ENCODE results near the gene NAB1.

NAB1 gene

DNA sequence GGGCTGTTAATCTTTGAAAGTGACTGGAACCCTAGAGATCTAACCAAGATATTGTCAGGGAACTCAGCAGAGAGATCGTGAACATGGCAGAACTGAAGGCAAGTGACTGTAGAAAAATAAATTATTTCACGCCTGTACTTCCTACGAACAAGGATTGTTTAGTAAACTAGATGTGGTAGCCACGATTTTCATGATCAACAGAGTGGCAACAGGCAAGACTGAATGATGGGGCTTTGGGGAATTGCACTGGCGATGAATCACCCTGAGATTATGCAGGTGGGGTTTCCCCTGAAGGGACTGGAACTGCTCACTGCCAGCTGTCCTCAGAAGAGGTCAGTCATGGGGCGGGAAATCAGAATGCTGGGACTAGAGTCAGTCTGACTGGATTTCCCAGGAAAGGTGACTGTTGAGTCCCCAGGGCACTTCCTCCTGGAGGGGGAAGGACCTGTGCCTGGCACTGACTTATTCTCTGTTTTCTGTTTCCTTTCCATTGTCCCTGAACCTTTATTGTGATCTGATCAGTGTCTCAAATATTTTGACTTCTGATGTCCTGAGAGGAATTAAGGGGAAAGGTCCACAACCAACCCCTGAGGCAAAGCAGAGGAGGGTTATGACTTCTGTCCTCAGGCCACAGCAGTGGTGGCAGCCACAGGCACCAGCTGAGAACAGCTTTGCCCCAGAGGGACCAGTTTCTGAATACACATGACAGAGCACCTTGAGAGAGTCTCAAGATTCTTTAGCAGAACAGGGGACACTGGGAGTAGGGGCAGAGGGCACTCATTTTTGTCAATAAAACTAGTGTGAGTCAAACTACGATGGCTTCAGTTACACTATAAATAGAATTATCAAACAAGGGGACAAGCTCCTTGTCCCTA is 70.0 kb downstream of the NAB1 start:
- no peak overlapping the region for H3K4me3 ChIP-seq (ENCODE audit: low read length)
- no peak overlapping the region for H3K27ac ChIP-seq (ENCODE audit: low read length)
- H3K36me3 ChIP-seq (ENCODE audit: insufficient read depth, low read depth, low read length): no peaks in the 10 kb centered on the region
- H3K9ac ChIP-seq (ENCODE audit: low read depth, low read length): no peak overlapping the region
- no peaks in the 10 kb centered on the region for H3K27me3 ChIP-seq (ENCODE audit: insufficient read depth, low read length)
- no peaks in the 10 kb centered on the region for H3K9me3 ChIP-seq (ENCODE audit: insufficient read depth, low read depth, low read length)
- H3K4me1 ChIP-seq (ENCODE audit: insufficient read depth, low read length): 0 out of 2 replicates have a peak, but pooled peaks cover 4% of the 10 kb centered on the region

DNA sequence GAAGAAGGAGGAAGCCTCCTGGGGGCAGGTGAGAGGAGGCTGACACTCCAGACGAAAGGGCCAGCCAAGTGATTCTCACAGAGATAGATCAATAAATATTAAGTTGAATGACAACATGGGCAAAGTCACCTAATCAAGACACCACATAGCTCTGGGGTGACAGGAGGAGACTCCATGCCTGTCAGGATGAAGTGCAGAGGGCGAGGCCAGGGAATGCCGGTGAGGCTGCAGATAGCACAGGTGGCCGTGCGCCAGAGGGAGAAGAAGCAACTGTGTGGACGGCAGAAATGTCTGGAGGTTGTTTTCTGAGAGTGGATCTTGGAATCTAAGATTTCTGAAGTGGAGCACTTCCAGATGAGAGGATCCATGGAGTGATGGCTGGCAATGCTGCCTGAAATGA is 71.4 kb downstream of the NAB1 start:
- Histone ChIP-seq H3K27me3 (ENCODE audit: insufficient read depth, low read length) (no peaks in the 10 kb centered on the region), H3K27ac (ENCODE audit: low read length) (no peak overlapping the region), H3K36me3 (ENCODE audit: insufficient read depth, low read depth, low read length) (no peaks in the 10 kb centered on the region), H3K4me3 (ENCODE audit: low read length) (no peak overlapping the region), H3K4me1 (ENCODE audit: insufficient read depth, low read length) (0 out of 2 replicates have a peak, but pooled peaks cover 4% of the 10 kb centered on the region), H3K9ac (ENCODE audit: low read depth, low read length) (no peak overlapping the region), H3K9me3 (ENCODE audit: insufficient read depth, low read depth, low read length) (no peaks in the 10 kb centered on the region)

DNA sequence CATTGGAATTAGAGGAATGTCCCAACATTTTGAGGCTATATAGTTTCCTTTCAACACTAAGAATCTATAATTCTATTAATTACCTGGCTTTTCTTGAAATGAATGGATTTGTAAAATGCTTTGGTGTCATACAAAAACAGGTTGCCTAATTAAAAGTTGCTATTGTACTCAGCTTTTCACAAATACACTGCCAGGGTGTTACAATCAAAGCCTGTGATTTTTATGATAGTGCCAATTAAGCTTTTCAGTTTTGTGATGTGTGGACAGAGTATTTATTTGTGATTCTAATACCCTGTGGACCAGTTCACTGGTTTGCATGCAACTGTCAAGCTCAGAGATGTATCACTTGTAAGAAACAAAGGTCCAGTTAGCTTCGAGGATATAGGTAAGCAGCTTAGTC is 71.8 kb downstream of the NAB1 start:
- Histone ChIP-seq H3K4me3 (ENCODE audit: low read length) (no peak overlapping the region), H3K9ac (ENCODE audit: low read depth, low read length) (no peak overlapping the region), H3K4me1 (ENCODE audit: insufficient read depth, low read length) (0 out of 2 replicates have a peak, but pooled peaks cover 4% of the 10 kb centered on the region), H3K36me3 (ENCODE audit: insufficient read depth, low read depth, low read length) (no peaks in the 10 kb centered on the region), H3K27me3 (ENCODE audit: insufficient read depth, low read length) (no peaks in the 10 kb centered on the region), H3K27ac (ENCODE audit: low read length) (no peak overlapping the region), H3K9me3 (ENCODE audit: insufficient read depth, low read depth, low read length) (no peaks in the 10 kb centered on the region)

DNA sequence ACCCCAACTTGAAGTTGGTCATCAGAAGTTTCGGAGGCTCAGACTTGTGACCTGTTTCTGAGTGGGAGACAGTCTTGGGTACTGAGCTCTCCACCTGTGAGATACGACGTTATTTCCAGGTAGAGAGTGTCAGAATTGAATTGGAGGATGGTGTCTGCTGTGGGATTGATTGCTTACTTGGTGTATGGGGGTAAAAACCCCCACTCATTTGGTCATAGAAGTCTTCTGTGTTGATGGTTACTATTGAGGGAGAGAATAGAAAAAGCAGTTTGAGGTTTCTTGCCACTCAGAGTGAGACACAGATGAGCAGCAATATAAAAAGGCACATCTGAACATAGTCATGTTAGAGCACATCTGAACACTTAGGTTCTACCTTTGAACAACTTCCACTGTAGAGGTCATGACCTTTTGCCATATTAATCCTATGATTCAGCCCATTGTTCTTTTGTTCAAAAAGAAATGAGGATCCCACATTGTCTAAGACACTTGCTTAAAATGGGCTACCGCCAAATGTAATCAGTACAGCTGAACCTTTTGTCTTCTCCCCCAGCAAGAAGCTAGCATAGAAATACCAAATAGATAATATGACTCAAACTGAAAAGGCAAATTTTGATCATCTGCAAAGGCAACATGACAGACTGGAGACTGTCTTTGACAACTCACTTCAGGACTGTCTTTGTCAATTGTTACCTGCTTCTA is 73.3 kb downstream of the NAB1 start:
- H3K4me1 ChIP-seq (ENCODE audit: insufficient read depth, low read length): 0 out of 2 replicates have a peak, but pooled peaks cover 4% of the 10 kb centered on the region
- no peaks in the 10 kb centered on the region for H3K9me3 ChIP-seq (ENCODE audit: insufficient read depth, low read depth, low read length)
- no peak overlapping the region for H3K9ac ChIP-seq (ENCODE audit: low read depth, low read length)
- no peak overlapping the region for H3K4me3 ChIP-seq (ENCODE audit: low read length)
- H3K36me3 ChIP-seq (ENCODE audit: insufficient read depth, low read depth, low read length): no peaks in the 10 kb centered on the region
- H3K27ac ChIP-seq (ENCODE audit: low read length): no peak overlapping the region
- no peaks in the 10 kb centered on the region for H3K27me3 ChIP-seq (ENCODE audit: insufficient read depth, low read length)

DNA sequence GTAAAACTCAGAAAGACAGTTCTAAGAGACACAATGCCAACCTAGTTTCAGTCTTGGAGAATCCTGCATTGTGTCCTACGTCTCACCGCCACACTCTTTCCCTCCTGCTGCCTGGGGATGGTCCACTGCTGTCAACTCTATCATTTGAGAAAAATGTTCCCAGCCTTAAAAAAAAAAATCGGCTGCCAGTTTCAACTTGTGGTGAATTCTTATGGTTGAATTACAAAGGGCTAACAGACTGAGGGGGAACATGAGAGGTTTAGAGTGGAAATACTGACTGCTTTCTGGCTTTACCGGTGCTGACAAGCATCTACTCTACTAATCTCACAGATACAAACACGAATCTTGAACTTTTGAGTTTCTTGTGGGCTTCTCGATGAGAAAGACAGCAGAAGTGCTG is 74.0 kb downstream of the NAB1 start:
- H3K9ac ChIP-seq (ENCODE audit: low read depth, low read length): no peak overlapping the region
- no peaks in the 10 kb centered on the region for H3K36me3 ChIP-seq (ENCODE audit: insufficient read depth, low read depth, low read length)
- no peak overlapping the region for H3K27ac ChIP-seq (ENCODE audit: low read length)
- H3K9me3 ChIP-seq (ENCODE audit: insufficient read depth, low read depth, low read length): no peaks in the 10 kb centered on the region
- no peaks in the 10 kb centered on the region for H3K27me3 ChIP-seq (ENCODE audit: insufficient read depth, low read length)
- no peak overlapping the region for H3K4me3 ChIP-seq (ENCODE audit: low read length)
- H3K4me1 ChIP-seq (ENCODE audit: insufficient read depth, low read length): 0 out of 2 replicates have a peak, but pooled peaks cover 4% of the 10 kb centered on the region

DNA sequence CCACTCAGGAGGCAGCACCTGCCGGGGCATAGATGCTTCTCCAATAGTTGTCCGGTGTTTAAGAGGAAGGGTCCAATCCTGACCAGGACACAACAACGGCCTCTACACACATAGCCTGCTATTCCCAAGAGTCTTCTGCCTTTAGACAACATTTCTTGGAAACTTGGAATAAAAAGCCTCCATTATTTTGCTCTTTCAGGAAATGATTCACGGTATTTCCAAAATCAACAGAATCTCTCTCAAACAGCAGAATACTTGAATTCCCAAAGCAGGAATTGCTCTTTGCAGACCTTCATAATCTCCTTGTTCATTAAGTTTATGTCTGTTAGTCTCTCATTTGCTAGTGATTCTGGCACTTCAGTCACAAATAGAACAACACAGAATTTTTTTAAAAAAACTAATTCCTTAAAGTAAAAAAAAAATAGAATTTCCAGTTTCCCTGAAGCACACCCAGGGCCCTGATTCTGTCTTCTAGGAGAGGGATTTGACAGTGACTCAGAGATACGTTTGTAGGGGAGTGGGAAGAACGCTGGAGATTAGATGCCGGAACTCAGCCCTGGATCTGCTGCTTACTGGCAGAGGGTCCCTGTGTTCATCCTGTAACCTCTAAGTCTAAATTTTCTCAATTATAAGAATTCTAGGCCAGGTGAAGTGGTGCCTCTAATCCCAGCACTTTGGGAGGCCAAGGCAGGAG is 74.7 kb downstream of the NAB1 start:
- no peak overlapping the region for H3K4me3 ChIP-seq (ENCODE audit: low read length)
- no peak overlapping the region for H3K27ac ChIP-seq (ENCODE audit: low read length)
- H3K27me3 ChIP-seq (ENCODE audit: insufficient read depth, low read length): no peaks in the 10 kb centered on the region
- H3K9ac ChIP-seq (ENCODE audit: low read depth, low read length): no peak overlapping the region
- no peaks in the 10 kb centered on the region for H3K36me3 ChIP-seq (ENCODE audit: insufficient read depth, low read depth, low read length)
- H3K4me1 ChIP-seq (ENCODE audit: insufficient read depth, low read length): 0 out of 2 replicates have a peak, but pooled peaks cover 4% of the 10 kb centered on the region
- H3K9me3 ChIP-seq (ENCODE audit: insufficient read depth, low read depth, low read length): no peaks in the 10 kb centered on the region

DNA sequence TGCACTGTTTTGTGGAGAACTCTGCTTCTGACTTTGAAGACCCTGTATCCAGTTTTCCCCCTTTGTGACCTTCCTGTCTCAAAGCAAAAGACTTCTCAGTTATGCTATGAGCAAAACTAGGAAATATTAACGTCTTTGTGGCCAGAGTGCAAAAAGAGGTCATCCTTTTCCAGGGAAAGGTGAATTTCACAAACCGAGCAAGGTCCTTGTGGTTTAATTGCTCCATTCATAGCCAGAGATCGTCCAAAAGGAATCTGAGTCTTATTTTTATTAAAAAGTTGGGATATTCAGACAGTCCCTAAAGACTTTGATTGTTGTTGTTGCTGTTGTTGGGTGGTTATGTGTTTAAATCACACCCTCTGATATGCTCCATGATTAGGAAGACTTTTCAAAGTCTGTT is 77.4 kb downstream of the NAB1 start:
- Histone ChIP-seq H3K27me3 (ENCODE audit: insufficient read depth, low read length) (no peaks in the 10 kb centered on the region), H3K4me3 (ENCODE audit: low read length) (no peak overlapping the region), H3K9me3 (ENCODE audit: insufficient read depth, low read depth, low read length) (no peaks in the 10 kb centered on the region), H3K36me3 (ENCODE audit: insufficient read depth, low read depth, low read length) (no peaks in the 10 kb centered on the region), H3K27ac (ENCODE audit: low read length) (no peak overlapping the region), H3K9ac (ENCODE audit: low read depth, low read length) (no peak overlapping the region), H3K4me1 (ENCODE audit: insufficient read depth, low read length) (0 out of 2 replicates have a peak, but pooled peaks cover 4% of the 10 kb centered on the region)

DNA sequence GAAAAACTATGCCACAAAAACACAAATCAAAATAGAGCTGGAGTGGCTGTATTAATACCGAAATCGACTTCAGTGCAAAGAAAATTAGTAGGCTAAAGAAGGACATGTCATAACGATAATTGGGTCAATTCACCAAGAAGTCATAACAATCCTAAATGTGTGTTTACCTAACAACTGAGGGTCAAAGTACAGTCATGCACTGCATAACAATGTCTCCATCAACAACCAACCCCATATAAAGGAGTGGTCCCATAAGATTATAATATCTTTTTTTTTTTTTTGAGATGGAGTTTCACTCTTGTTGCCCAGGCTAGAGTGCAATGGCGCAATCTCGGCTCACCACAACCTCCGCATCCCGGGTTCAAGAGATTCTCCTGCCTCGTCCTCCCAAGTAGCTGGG is 87.5 kb downstream of the NAB1 start:
- Histone ChIP-seq H3K27me3 (ENCODE audit: insufficient read depth, low read length) (no peaks in the 10 kb centered on the region), H3K9me3 (ENCODE audit: insufficient read depth, low read depth, low read length) (no peaks in the 10 kb centered on the region), H3K4me3 (ENCODE audit: low read length) (no peak overlapping the region), H3K36me3 (ENCODE audit: insufficient read depth, low read depth, low read length) (no peaks in the 10 kb centered on the region), H3K9ac (ENCODE audit: low read depth, low read length) (no peak overlapping the region), H3K27ac (ENCODE audit: low read length) (no peak overlapping the region), H3K4me1 (ENCODE audit: insufficient read depth, low read length) (no peaks in the 10 kb centered on the region)

DNA sequence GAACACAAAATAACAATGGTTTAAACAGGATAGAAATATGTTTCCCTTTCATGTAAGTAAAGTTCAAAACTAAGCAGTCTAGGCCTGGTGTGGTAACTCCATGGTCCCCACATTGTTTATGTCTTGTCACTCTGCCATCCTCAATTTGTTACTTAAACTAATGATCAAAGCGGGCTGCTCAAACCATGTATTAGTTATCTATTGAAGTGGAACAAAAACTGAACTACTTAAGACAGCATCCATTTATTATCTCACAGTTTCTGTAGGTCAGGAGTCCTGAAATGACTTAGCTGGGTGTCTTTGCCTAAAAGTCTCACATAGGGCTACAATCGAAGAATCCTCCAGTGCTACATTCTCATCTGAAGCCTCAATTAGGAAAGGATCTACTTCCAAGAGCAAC is 91.6 kb downstream of the NAB1 start:
- H3K36me3 ChIP-seq (ENCODE audit: insufficient read depth, low read depth, low read length): no peaks in the 10 kb centered on the region
- H3K9me3 ChIP-seq (ENCODE audit: insufficient read depth, low read depth, low read length): no peaks in the 10 kb centered on the region
- no peaks in the 10 kb centered on the region for H3K4me1 ChIP-seq (ENCODE audit: insufficient read depth, low read length)
- H3K27ac ChIP-seq (ENCODE audit: low read length): no peak overlapping the region
- no peak overlapping the region for H3K4me3 ChIP-seq (ENCODE audit: low read length)
- no peaks in the 10 kb centered on the region for H3K27me3 ChIP-seq (ENCODE audit: insufficient read depth, low read length)
- H3K9ac ChIP-seq (ENCODE audit: low read depth, low read length): no peak overlapping the region
